GM19240 (cell line): ENCODE results near the gene DTNB.
A peak's percentile ranks its signal among the peaks of the same experiment; 100 is the strongest.

ENCODE experiments used
- DNase-seq: peaks from one replicate; pipeline ENCODE4 v3.0.0; 2011; ENCODE audit warnings: low spot score; ENCODE audit not compliant: insufficient read length

Gene DTNB

DNA sequence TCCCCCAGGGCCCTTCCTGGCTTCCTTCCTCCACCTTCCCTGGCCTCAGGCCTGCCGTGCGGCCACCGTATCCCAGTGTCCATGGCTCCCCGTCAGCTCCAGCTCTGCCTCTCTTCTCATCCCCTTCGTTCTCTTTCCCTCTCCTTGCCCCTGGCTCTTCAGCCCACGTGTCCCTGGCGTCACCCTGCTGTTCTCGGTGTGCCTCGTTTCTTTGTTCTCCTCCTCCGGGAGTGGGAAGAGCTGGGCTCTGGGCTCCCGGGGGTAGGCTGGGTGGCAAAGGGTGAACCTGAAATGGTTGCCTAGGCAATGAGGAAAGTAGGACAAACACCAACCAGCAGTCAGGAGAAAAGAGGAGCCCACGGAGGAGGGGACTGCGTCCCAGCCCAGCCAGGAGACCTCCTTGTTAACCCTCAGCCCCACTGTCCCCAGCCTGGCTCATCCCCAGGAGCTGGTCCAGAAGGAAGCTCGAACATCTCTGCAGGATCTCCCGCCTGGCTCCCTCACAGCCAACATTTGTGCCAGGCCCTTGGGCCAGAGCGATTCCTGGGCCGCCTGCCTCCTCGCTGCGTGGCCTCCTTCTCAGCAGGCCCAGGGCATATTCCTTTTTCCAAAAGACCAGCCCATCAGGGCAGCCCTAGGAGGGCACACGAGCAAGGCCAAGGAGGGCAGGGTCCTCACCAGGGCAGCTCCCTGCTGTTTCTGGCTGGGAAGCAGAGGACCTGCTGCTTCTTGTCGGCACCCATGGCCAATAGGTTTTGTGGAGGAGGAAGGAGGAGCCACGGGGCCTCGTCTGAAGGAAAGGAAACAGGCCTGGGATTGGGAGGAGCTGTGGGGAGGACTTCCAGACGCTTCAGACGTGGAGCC is 300.7 kb downstream of the DTNB start:
- no peak for DNase-seq

DNA sequence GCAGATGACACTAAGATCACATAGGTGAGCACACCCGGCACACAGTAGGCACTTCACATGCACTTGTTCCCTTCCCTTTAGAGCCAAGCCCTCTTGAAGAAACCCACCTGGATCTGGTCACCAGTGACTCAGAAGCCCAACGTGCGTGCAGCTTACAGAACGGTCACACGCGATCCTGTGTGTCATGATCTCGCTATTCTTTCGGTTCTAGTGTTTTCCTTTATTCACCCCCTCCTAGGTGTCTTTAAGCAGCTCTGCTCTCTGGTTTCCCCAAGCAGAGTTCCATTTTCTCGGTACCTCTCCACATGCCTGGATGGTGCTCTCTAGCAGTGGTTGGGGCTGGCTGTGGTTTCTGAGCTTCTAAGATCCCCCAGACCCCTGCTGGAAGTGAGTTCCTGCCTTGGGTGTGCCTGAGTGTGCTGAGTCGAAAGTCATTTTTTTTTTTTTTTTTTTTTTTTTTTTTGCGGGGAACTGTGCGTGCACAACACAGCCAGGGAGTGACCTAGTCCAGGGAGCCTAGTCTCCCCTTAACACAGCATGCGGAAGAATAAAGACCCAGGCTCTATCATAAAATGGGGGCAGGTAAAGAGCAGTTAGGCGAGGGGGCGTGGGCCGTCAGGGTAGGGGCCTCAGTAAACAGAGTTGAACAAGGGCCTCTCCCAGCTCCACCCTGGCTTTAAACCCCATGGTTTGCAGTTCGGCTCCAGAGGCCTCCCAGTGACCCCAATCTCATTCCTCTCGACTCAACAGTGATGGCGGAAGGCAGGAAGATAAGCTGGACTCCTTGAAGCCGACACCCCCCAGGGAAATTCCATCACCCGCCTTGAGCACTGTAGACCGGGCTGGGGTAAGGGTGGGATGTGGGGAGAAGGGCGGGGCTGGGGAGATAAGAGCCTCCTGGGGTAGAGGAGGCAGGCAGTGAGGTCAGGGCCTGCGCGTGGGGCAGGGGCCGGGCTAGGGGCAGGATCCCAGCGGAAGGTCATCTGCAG is 301.8 kb downstream of the DTNB start:
- DNase-seq, result no peak

DNA sequence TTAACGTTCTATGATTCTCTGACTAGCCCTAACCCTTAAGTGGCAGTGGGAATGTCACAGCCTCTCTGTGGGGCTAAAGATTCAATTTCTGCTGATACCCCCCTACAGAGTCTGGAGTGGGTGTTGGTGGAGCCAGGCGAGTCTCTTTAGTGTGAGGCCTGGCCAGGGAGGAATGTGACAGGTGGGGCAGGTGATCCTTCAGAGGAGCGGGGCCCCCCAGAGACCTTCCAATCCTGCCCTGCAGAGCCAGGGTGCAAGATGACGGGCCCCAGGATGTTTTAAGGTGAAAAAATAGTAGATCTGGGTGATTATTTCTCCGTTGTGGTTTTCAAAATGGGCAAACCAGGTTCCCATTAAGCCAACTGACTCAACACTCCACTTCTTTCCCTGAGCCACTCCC is 303.5 kb downstream of the DTNB start:
- no peak for DNase-seq

DNA sequence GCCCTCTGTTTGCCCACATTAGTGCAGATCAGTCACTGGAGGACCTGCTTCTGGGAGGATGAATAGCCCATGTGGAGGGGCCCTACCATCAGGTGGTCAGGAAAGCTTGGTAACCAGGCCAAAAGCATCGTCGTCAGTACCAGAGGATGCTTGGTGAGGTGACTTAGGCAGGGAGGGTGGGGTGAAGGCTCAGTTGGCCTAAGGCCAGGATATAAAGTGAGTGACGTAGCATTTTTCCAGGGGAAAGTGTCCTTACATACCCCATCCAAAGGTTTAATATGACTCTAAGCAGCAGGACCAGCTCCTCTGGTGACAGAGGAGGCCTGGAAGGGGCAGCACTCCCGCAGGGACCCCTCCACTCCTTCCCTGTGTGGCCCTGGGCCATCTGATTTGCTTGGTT is 303.9 kb downstream of the DTNB start:
- no peak for DNase-seq

DNA sequence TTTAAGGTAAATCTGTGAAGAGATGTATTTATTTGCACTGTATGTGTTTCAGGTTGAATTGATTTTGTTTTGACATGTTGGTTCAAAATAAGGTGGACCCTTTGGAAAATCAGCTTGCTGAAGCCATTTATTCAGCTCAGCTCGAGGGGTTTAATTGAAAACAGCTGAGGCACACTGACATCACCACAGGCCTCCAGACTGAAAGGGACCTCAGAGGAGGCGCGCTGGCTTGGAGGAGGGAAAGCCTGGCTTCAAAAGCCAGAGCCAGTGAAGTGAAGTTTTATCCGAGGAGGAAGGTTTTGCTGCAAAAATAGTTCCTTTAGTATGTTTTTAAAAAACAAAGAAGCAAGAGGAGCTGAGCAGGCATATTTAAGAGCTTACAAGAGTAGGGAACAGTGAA is 304.7 kb downstream of the DTNB start:
- no peak for DNase-seq

DNA sequence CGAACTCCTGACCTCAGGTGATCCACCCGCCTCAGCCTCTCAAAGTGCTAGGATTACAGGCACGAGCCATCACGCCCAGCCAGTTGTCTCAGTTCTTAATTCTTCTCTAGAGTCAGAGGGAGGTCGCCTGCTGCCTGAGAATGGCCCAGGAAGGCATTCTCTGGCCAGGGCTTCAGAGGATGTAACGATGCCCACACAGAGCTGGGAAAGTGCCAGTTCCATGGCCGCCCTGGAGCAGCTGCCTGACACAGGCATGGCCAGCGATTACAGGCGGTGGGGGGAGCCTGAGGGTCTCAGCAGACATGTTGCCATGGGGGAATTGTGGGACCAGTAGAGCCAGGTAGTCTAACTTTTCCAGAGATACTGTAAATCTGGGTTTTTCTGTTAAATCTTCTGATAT is 306.1 kb downstream of the DTNB start:
- DNase-seq, result no peak

DNA sequence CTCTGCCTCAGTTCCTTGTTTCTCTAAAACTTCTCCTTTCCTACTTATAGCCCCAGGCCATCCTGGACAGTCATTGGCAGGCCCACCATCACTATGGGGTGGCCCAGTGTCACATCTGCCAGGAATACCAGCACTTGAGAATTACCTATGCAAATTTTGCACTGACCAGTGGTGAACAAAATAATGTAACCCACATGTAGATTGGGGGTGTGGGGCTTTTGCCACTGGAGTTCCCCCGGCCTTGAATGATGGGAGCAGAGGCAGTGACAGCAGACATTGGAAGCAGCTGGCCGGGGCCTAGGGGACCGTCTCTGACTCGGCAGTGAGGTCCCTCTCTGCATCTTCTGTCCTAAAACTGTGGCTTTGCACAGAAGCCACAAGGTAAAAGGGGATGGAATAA is 306.7 kb downstream of the DTNB start:
- DNase-seq, result no peak

DNA sequence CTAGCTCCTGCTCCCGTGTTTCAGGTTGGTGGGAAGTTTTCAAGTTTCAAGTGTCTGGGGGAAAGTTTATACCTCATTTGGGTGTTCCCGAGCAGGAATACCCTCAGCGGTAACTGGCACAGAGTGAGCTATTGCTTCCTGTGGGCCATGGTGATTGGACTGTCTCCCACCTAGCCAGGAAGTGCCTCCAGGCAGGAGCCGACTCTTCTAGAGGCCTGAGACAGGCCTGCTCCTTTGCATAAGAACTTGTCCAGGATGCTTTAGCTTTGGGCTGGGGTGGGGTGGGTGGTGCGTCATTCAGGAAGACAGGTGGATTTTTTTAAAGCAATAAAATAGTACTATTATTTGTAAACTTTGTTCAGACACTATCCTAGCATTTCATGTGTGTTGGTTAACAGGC is 308.1 kb downstream of the DTNB start:
- DNase-seq, result no peak

DNA sequence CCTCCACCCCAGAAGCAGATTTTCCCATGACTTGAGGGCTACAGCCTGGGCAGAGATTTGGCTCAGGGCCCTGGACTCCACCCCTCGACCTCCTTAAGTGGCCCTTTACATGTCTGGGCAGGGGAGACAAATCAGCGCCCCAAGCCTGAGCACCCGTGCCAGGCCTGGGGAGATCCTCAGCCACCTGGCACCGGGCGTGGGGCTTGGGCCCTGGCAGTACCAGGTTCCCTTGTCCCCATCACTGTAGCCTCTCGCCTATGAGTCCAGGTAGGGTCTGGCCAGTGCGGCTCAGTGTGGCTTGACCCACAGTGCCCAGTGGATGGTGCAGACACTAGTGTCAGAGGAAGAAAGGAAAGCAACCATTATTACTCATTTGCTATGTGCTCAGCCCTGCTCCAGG is 309.6 kb downstream of the DTNB start:
- no peak for DNase-seq

DNA sequence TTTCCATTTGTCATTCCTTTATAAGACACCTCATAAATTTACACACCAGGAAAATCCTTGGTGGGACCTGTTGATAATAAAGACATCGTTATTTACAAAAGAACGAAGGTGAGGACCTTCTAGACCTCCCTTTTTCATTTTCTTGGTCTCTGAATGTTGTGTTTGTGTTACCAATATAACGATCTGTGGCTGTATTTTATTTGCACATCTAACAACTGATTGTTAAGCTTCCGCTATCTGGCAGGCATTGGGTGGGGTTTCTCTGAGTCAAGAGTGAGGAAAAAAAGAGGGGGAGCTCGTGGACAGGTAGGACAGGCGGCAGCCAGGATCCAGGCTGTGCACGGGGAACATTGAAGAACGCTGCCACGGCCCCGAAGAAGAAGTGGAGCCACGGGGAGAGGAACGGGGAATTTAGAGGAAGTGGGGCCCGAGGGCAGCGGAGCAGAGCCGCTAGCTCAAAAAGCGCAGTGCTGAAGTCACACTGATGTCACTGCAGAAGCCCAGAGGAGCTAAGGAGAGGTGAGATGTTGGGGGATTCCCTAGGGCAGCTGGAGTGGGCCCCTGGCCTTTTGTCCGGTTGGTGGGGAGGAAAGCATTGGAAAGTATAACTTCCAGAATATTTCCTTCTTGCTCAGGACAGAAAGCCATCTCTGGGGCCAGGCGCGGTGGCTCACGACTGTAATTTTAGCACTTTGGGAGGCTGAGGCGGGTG is 310.8 kb downstream of the DTNB start:
- DNase-seq, result peak; percentile 89

DNA sequence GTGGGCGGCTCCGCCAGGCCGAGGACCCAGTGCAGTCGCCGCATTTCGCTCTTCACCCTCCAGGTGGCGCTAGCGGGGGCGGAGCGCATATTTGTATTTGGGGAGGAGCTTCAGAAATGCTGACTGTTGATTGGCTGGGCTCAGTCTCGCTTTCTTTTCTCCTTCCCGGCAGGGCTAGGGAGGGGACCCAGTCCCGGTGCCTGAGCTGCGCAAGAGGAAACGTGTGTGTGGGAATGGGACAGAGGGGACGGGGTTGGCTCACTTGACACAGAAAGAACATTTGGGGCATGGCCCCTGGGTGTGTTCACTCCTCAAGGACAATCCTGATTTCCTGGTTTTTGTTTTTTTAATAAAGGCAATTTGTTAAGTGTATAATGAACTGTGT is 311.3 kb downstream of the DTNB start:
- DNase-seq, result peak; percentile 71

DNA sequence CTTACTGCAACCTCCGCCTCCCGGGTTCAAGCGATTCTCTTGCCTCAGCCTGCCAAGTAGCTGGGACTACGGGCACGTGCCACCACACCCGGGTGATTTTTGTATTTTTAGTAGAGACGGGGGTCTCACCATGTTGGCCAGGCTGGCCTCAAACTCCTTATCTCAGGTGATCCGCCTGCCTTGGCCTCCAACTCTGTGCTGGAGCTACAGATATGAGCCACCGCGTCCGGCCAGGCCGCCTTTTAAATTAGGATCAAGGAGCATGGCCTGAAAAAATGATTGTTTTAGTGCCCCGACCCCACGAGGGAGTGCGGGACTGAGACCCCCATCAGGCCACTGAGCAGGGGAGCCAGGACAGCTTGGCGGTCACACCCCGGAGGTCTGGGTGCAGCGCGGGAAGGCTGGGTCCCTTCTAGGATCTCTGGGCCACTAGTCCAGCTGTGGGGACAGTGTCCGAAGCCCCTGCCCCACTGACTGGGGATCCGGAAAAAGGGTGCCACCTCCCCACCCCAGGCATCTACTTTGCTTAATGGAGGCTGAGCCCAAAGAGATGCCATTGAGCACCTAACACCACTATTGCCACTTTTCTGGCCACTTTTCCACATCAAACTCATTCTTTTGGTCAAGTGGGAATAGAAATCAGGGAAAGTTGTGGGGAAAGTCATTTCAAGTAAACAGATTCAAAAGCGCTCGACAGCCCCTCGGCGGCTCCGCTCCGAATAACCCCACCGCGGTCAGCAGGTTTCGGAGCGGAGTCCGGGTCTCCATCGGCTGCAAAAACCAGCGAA is 311.9 kb downstream of the DTNB start:
- DNase-seq, result no peak

DNA sequence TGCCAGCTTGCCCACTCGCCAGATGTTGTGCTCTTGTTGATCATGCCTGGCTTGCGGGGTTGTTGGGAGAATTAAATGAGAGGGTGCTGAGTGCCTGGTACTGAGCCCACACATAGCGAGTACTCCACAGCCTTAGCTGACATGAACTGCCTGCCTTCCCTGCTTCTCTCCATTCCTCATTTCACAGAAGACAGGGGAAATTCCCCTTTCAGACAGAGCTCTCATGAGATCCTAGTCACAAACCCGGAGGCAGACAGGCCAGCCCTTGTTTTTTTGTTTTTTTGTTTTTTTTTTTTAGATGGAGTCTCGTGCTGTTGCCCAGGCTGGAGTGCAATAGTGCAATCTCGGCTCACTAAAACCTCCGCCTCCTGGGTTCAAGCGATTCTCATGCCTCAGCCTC is 314.5 kb downstream of the DTNB start:
- no peak for DNase-seq

DNA sequence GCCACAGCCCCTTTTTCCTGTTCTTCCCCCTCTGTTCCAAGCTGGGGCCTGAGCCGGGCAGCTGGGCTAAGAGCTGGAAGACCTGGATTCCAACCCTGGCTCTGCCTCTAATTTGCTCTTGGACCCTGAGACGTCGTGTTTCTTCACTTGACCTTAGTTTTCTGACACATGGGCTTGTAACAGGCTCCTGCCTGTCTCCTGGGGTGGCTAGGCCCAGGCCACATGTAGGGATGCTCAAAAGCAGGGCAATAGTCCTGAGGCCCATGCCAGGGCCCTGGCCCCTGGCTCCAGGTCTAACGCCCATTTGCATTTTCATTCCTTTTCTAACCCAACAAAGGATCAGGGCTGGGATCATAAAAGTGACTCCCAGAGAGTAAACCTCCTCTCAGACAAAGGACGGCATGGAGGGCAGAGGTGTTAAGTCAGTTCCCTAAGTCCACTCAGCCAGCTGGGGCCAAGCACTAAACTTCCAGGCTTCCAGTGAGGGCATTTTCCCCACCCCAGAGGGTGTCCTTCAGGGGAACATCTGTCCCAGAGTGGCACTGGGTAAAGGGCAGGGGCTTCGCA is 315.0 kb downstream of the DTNB start:
- no peak for DNase-seq

DNA sequence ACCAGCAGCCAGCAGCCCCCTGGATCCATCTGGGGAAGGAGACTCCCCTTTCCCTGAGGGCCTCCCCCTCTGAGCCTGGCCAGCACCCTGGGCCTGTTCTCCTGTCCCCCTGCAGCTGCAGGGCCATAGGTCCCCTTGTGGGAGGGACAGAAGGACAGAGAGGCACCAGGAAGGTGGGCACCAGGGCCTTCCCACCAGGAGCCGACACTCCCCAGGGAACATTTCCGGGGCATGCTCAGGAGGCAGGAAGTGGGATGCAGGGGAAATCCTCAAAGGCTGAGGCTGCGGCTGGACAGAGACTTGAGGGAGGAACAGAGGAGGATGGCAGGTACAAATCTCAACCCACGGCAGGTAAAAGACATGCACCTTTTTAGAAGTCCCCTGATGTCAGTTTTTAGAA is 317.3 kb downstream of the DTNB start:
- no peak for DNase-seq

DNA sequence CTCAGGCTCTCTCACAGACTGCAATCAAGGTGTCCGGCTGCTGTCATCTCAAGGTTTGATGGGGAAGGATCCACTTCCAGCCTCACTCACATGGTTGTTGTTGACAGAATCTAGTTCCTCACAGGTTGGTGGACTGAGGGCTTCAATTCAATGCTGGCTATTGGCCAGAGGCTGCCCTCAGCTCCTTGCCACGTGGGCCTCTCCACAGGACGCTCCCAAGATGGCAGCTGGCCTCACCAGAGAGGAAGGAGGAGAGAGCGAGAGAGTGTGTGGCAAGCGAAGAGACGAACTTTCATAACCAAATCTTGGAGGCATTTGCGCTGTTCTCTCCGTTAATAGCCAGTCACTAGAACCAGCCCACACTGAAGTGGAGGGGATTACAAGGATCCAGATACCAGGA is 318.1 kb downstream of the DTNB start:
- no peak for DNase-seq

DNA sequence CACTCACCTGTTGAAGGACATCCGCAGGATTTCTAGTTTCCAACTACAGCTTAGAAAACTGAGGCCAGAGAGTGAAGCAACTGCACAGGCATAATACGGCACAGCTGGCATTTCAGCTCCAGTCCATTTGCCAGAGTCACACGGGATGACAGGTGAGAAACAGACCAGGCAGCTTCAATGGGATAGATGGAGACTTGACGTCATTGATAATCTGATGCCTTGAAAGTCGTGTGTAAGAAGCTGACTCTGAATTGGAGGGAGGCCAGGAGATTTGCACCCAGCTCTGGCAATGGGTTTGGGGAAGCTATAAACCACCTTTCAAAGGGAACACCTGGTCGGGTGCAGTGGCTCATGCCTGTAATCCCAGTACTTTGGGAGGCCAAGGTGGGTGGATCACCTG is 319.3 kb downstream of the DTNB start:
- no peak for DNase-seq

DNA sequence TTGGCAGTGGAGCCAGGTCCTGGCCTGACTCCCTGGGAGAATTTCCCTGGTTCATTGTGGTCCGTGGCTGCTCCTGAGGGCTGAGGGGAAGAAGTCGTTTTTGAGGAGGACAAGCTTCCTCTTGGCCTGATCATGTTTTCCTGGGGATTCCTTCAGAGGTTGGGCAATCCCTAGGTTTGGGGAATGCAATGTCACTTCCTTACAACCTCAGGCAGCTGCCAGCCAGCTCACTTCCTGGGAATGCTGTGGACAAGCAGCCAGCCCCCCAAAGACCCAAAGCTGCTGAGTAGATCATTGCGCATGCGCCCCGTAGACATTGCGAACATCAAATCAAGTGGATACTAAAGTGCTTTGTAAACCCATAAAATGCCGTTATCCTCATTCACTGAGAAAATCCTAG is 324.0 kb downstream of the DTNB start:
- DNase-seq, result no peak

DNA sequence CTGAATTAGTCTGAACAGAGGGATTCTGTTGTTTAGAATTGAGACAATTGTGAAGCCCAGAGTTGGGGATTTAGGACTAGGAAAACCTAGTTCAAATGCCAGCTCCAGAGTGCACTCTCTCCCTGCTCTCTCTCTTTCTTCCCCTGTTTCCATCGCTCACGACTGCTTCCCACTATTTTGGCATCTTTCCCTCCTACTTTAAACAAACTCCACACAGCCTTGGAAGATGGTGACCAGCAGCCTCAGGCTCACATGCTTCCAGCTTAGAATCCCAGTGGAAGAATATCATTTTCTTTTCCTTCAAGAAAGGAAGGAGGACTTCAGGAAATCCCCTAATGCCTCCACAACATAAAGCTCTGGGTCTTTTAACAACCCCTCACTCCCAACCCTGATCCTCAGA is 325.5 kb downstream of the DTNB start:
- DNase-seq, result no peak

DNA sequence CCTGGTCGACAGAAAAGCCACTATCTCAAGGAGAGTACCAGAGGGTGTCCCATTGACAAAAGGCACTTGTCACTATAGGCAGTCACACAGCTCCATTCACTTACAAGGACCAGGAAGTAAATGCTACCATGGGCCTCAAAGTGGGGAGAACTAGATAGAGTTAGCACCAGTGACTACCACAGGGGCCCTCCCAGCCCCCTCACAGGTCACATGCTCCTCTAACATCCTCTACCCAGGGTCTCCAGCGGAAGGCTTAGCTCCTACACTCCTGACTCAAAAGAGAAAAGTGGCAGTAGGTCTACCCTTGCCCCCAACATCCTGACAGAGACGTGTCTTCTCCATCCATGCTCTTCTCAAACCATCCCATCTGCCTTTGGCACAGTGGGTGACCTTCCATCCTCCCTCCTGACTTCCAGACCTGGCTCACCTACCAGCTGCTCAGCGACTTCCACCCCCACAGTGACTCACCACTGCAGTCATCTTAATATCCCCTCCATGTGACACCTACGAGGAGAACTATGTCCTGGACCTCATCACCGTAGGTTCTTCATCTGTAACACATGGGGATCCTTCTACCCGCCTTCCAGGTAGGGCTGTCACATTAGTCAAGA is 326.1 kb downstream of the DTNB start:
- DNase-seq, result no peak
